Stimulated activated CD8-positive, alpha-beta memory T cell treated with anti-CD3 and anti-CD28 coated beads, Interleukin-2, amount 100 ng/mL, for 1 hour (primary cell): ENCODE data around the gene CD209.

Source experiments
- DNase-seq, 2 donors: peaks; one replicate each; pipeline ENCODE4 v3.0.0-alpha.2; 2020; ENCODE audit warnings: low read depth in 2 of 2

CD209 gene

GRCh38 chr19:7738023-7738422, 9.3 kb downstream of the CD209 start:
- no peak for DNase-seq

- DNase-seq = no peak
These were observed 10.1 kb downstream of the CD209 start for GRCh38 chr19:7737215-7737614.

- DNase-seq = no peak
These were observed 11.2 kb downstream of the CD209 start for GRCh38 chr19:7736148-7736547.

- no peak for DNase-seq
These were observed 12.8 kb downstream of the CD209 start for GRCh38 chr19:7734220-7735203.

DNA sequence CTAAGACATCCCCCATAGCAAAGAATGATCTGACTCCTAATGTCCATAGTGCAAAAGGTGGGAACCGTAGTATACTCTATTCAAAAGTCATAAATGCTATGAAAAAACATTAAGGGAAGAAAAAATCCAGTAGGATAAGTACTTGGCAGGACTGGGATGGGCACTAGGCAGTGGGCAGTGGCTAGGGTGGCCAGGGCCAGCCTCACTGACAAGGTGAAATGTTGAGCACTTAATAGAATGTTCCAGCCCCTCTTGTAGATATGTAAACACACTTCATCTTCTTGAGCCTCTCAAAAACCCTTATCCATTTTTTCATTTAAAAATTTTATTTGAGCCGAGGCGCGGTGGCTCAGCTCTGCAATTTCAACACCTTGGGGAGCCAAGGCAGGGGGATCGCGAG, 14.0 kb downstream of the CD209 start:
- DNase-seq = no peak

GRCh38 chr19:7732045-7732444, 15.3 kb downstream of the CD209 start, which contains the start of gene CLEC4G:
Gene CLEC4G (minus strand): TSS chr19:7732110. CDS start chr19:7732102, 8 bp downstream.
- DNase-seq = no peak

GRCh38 chr19:7731615-7732014, 15.7 kb downstream of the CD209 start:
- DNase-seq = no peak

GRCh38 chr19:7731218-7731595, 16.1 kb downstream of the CD209 start:
- DNase-seq = no peak

DNA sequence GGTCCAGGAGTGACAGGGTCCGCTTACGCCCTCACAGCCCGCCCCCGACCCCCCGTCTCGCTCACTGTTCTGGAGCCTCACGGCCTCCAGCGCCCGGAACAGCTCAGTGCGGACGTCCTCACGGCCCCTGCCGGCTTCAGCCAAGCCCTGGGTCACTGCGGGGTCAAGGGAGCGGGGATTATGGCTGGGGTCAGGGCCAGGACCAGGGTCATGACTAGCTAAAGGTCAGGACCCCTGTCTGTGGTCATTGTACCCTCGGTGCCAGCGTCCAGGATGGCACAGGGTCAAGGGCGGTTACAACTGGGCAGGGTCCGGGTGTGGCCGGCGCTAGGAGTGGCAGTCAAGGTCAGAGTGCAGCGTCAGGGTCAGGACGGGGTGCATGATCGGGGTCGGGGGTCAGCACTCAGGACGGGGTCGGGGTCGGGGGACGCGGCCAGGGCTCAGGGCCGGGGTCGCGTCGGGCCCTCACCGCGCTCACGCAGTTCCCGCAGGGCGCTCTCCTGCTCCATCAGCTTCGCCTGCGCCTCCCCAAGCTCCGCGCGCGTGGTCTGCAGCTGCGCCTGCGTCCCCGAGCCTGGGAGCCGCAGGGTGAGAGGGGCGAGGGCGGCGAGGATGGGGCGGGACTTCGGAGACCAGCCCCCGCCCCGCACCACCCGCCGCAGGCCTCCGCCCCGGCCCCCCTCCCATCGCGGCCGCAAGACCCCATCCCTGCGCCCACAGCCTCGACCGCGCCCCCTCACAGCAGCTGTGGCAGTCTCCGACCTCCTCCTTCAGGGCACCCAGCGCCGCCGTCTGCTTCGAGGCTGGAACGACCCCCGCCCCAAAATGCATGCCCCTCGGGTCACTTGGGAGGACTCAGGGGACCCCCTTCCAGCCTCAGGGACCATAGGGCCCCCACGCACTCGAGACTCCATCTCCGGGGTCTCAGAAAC, 16.8 kb downstream of the CD209 start:
- no peak for DNase-seq

DNA sequence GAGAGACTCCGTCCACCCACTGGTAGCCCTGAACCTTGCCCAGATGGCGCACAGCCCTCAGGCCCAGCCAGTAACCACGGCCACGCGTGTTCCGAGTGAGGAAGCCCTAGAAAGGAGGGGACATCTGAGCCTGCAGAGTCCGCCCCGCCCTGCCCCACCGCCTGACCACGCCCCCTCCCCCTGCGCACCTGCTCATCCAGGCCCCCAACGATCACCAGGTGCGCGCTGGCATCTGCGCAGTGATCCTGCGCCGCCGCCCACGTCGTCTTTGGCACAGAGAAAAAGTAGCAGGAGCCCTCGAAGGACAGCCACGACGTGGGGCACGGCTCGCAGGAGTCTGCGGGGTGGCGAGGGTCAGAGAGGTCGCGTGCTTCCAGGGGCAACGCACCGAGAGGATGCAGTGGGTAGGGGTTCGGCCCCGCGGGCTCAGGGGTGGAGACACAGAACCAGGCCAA, 17.5 kb downstream of the CD209 start:
- no peak for DNase-seq

DNA sequence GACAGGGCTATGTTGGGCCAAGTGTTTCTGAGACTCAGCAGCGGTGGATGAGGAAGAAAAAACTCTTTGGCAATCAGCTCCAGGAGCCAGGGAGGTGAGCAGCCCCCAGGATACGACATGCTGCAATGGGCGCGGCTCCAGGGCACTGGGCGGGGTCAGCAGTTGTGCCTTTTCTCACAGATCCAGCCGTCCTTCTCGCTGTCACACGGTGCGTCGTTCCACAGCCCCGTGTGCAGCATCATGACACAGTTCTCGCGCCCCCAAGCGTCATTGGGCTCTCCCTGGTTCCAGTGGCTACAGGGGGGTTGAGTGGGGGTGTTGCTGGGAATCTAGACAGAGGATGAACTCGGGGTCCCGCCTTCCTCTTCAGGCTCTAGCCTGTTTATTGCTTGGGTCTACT, 18.1 kb downstream of the CD209 start:
- no peak for DNase-seq

GRCh38 chr19:7725791-7726190, 21.5 kb downstream of the CD209 start:
- DNase-seq = no peak

GRCh38 chr19:7722231-7722651, 25.1 kb downstream of the CD209 start:
- no peak for DNase-seq

- no peak for DNase-seq
These were observed 27.0 kb downstream of the CD209 start for GRCh38 chr19:7720351-7720750.

GRCh38 chr19:7718668-7719067, 28.7 kb downstream of the CD209 start:
- no peak for DNase-seq

DNA sequence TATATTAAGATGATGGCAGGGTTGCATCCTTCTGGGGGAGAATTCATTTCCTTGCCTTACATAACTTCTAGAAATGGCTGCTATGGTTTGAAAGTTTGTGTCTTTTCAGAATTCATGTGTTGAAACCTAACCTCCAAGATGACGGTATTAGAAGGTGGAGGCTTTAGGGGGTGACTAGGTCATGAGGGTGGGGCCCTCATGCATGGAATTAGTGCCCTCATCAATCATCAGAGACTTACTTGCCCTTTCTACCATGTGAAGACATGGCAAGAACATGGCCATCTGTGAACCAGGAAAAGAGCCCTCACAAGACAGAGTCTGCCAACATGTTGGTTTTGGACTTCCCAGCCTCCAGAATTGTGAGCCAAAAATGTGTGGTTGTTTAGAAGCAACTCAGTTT, 30.6 kb downstream of the CD209 start:
- no peak for DNase-seq

- no peak for DNase-seq
These were observed 31.7 kb downstream of the CD209 start for GRCh38 chr19:7715671-7716070.

DNA sequence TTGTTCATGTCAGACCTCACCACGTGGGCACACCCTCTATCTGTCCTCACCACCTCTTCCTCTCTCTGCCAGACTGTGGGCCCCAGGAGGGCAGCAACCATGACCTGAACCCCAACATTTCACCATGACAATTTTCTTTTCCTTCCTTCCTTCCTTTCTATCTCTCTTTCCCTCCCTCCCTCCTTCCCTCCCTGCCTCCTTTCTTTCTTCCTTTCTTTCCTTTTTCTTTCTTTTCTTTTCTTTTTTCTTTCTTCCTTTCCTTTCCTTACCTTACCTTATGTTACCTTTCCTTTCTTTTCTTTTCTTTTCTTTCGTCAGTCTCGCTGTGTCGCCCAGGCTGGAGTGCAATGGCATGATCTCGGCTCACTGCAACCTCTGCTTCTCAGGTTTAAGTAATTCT, 36.7 kb downstream of the CD209 start:
- DNase-seq = no peak

- DNase-seq = no peak
These were observed 37.3 kb downstream of the CD209 start for GRCh38 chr19:7709932-7710460.

DNA sequence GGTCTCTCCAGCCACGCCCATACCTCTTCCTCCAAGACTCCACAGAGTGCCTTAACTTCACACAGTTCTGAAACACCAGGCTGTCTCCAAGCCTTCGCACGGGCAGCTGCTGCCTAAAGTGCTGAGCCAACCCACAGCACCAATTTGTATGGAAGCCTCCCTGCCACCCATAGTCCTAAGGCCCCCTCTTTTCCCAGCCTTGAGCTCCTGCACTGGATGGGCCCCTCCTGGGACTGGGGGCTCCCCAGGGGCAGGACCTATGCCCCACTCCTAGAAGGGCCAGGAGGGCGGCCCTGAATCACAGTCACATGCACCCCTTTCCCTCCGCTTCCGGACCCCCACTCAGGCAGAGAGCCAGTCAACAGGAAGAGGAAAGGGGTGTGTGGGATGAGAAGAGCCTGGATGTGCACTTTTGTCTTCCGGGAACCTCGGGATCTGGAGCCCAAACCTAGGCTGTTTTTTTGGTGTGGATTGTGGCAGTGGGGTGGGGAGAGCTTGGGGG, 40.3 kb downstream of the CD209 start:
- DNase-seq = no peak

DNA sequence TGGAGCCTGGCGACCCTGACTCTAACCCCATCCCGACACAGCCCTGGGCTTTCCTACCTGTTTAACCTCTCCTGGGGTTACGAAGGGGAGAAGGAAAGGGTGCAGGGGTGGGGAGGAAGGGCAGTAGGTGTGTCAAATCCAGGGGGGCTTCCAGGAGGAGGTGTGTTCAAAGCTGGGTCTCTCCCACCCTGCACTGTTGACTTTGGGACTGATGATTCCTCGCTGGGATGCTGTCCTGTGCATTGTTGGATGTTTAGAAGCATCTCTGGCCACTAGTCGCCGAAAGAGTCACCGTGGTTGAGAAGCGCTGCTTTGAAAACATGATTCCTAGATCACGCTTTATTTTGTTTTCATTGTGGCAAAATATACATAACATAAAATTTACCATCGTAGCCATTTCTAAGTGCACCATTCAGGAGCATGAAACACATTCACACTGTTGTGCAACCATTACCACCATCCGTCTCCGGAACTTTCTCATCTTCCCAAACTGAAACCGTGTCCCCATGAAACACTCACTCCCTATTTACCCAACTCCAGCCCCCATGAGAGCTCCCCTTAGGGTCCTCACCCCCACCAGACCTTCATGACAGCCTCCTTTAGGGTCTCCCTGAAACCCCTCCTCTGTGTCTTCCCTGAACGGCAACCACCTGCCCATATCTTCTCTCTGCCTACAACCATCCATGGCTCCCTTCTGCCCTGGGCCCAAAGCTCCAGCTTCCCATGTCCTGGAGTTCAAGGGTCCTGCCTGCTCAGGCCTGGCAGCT, 41.0 kb downstream of the CD209 start:
- no peak for DNase-seq
